Measurements from ENCODE around the gene CRYGS.

CRYGS gene

GRCh38 chr3:186493525-186494255, 50.5 kb downstream of the CRYGS start:
- no peak for DNase-seq (ENCODE audit: low spot score)

GRCh38 chr3:186492385-186492984, 51.7 kb downstream of the CRYGS start:
- DNase-seq (ENCODE audit: low spot score): no peak

- DNase-seq (ENCODE audit: low spot score): no peak
Observed at GRCh38 chr3:186489507-186489906, 54.7 kb downstream of the CRYGS start.
